Stimulated activated CD4-positive, alpha-beta T cell treated with anti-CD3 and anti-CD28 coated beads, Interleukin-2, amount 100 ng/mL, for 24 hours (primary cell): ENCODE data around the gene NQO1.
"Not testable (repeated sequence)": the region's sequence is repeated elsewhere in the genome, so short reads cannot be mapped to it uniquely, and the experiment has no call there.

Source experiments
- DNase-seq, 2 donors: peaks; one replicate each; pipeline ENCODE4 v3.0.0-alpha.2; 2020

NQO1 gene

GRCh38 chr16:69726313-69727060 lies at the start of gene NQO1:
Gene NQO1 (minus strand): TSS chr16:69726560. CDS start chr16:69726439, 121 bp downstream.
- peak; percentile 89 to 94 for DNase-seq

GRCh38 chr16:69775563-69775962 lies 49.2 kb upstream of the NQO1 start:
- DNase-seq, result no peak

- DNase-seq, result no peak
Measured at GRCh38 chr16:69773260-69773947, 47.0 kb upstream of the NQO1 start.

GRCh38 chr16:69771651-69771967 lies 45.2 kb upstream of the NQO1 start:
- no peak for DNase-seq

- no peak for DNase-seq
Measured at GRCh38 chr16:69769404-69769803, 43.0 kb upstream of the NQO1 start.

- DNase-seq, result no peak
Measured at GRCh38 chr16:69768666-69769065, 42.3 kb upstream of the NQO1 start.

- DNase-seq, result no peak
Measured at GRCh38 chr16:69767459-69768229, 41.3 kb upstream of the NQO1 start.

- DNase-seq, result no peak
Measured at GRCh38 chr16:69763599-69763942, 37.2 kb upstream of the NQO1 start.

- no peak for DNase-seq
Measured at GRCh38 chr16:69762814-69763598, 36.6 kb upstream of the NQO1 start.

- DNase-seq, result peak; percentile 78 to 79
Measured at GRCh38 chr16:69761983-69762813, 35.8 kb upstream of the NQO1 start, which contains the start of gene WWP2. Gene WWP2 (plus strand): TSS chr16:69762332. CDS start chr16:69787011, 24,679 bp downstream.

GRCh38 chr16:69757375-69757774 lies 31.0 kb upstream of the NQO1 start:
- DNase-seq, result not testable (repeated sequence)

- no peak for DNase-seq
Measured at GRCh38 chr16:69756705-69757104, 30.3 kb upstream of the NQO1 start.

GRCh38 chr16:69754469-69755310 lies 28.3 kb upstream of the NQO1 start, which contains the start of gene NOB1:
Gene NOB1 (minus strand): TSS chr16:69754926. CDS start chr16:69754910, 16 bp downstream.
- peak; percentile 96 to 97 for DNase-seq

GRCh38 chr16:69754143-69754468 lies 27.7 kb upstream of the NQO1 start:
- no peak for DNase-seq

GRCh38 chr16:69748694-69749345 lies 22.5 kb upstream of the NQO1 start:
- no peak for DNase-seq

GRCh38 chr16:69747115-69747514 lies 20.8 kb upstream of the NQO1 start:
- no peak for DNase-seq

- no peak for DNase-seq
Measured at GRCh38 chr16:69745959-69746358, 19.6 kb upstream of the NQO1 start.

GRCh38 chr16:69745232-69745612 lies 18.9 kb upstream of the NQO1 start:
- no peak for DNase-seq

- DNase-seq, result no peak
Measured at GRCh38 chr16:69744363-69745231, 18.2 kb upstream of the NQO1 start.
